ENCODE measurements around the gene IMPA2. TPM values are rescaled to one million over a fixed set of nuclear protein-coding genes. Genes with fewer than 3 reads are reported as not detected.
"Not testable (repeated sequence)": the region's sequence is repeated elsewhere in the genome, so short reads cannot be mapped to it uniquely, and the experiment has no call there.

IMPA2 gene
- total RNA-seq, 1 donor from 2014 or later = 15.8 TPM

GRCh38 chr18:11959651-11960050, 21.7 kb upstream of the IMPA2 start:
- DNase-seq (ENCODE audit: low spot score); ATAC-seq: not testable (repeated sequence)
- intact Hi-C loops (cut with DNase I) = loop anchor here (2.0 kb wide), 1 partner anchor 63 kb away; no protein-coding TSS in a partner anchor

GRCh38 chr18:11960743-11961380, 20.4 kb upstream of the IMPA2 start:
- ATAC-seq (no peak), DNase-seq (ENCODE audit: low spot score) (no peak)
- intact Hi-C loops (cut with DNase I) = no loop called here

GRCh38 chr18:11962597-11962996, 18.7 kb upstream of the IMPA2 start:
- no peak for DNase-seq (ENCODE audit: low spot score)
- intact Hi-C loops (cut with DNase I) = no loop called here
- ATAC-seq = no peak

GRCh38 chr18:11963991-11964484, 17.3 kb upstream of the IMPA2 start:
- intact Hi-C loops (cut with DNase I) = no loop called here
- ATAC-seq = peak; percentile 17
- no peak for DNase-seq (ENCODE audit: low spot score)

GRCh38 chr18:11969904-11970835, 11.1 kb upstream of the IMPA2 start:
- DNase-seq (ENCODE audit: low spot score) = no peak
- no peak for ATAC-seq
- intact Hi-C loops (cut with DNase I) = no loop called here

GRCh38 chr18:11970836-11971226, 10.5 kb upstream of the IMPA2 start:
- DNase-seq (ENCODE audit: low spot score); ATAC-seq; intact Hi-C loops (cut with DNase I): not testable (repeated sequence)

GRCh38 chr18:11972371-11973174, 8.7 kb upstream of the IMPA2 start:
- ATAC-seq (no peak), DNase-seq (ENCODE audit: low spot score) (no peak)
- intact Hi-C loops (cut with DNase I) = no loop called here

GRCh38 chr18:11974741-11975325, 6.5 kb upstream of the IMPA2 start:
- intact Hi-C loops (cut with DNase I) = no loop called here
- ATAC-seq (peak; percentile 10), DNase-seq (ENCODE audit: low spot score) (peak; percentile 36)

GRCh38 chr18:11975723-11976122, 5.6 kb upstream of the IMPA2 start:
- intact Hi-C loops (cut with DNase I) = no loop called here
- no peak for DNase-seq (ENCODE audit: low spot score)
- no peak for ATAC-seq

- DNase-seq (ENCODE audit: low spot score) = peak; percentile 36
- intact Hi-C loops (cut with DNase I) = no loop called here
- ATAC-seq = no peak
Measured at GRCh38 chr18:11976315-11977152, 4.8 kb upstream of the IMPA2 start.

GRCh38 chr18:11977153-11977466, 4.2 kb upstream of the IMPA2 start:
- DNase-seq (ENCODE audit: low spot score) = no peak
- ATAC-seq = no peak

GRCh38 chr18:11978956-11979355, 2.4 kb upstream of the IMPA2 start:
- no peak for ATAC-seq

More at GRCh38 chr18:11977153-11977466, 4.2 kb upstream of the IMPA2 start:
- intact Hi-C loops (cut with DNase I) = no loop called here

GRCh38 chr18:11980163-11980493, 1.2 kb upstream of the IMPA2 start:
- intact Hi-C loops (cut with DNase I) = no loop called here
- DNase-seq (ENCODE audit: low spot score) (peak; percentile 62), ATAC-seq (no peak)

More at GRCh38 chr18:11978956-11979355, 2.4 kb upstream of the IMPA2 start:
- intact Hi-C loops (cut with DNase I) = no loop called here
- DNase-seq (ENCODE audit: low spot score) = no peak

GRCh38 chr18:11980494-11981191, 664 bp upstream of the IMPA2 start:
- ATAC-seq = peak; percentile 96
- DNase-seq (ENCODE audit: low spot score) = no peak
- intact Hi-C loops (cut with DNase I) = no loop called here

- peak; percentile 73 for DNase-seq (ENCODE audit: low spot score)
- ATAC-seq = no peak
- intact Hi-C loops (cut with DNase I) = no loop called here
Measured at GRCh38 chr18:11981543-11982366, 448 bp downstream of the IMPA2 start.

GRCh38 chr18:11982981-11983380, 1.7 kb downstream of the IMPA2 start:
- DNase-seq (ENCODE audit: low spot score) (no peak), ATAC-seq (no peak)
- intact Hi-C loops (cut with DNase I) = no loop called here

- intact Hi-C loops (cut with DNase I) = no loop called here
- ATAC-seq = no peak
- DNase-seq (ENCODE audit: low spot score) = no peak
Measured at GRCh38 chr18:11983592-11983991, 2.3 kb downstream of the IMPA2 start.
